NCI-H748 (cell line): ENCODE measurements around the gene MEF2B.

Experiments
- DNase-seq: peaks from one replicate; lab custom pipeline; 2025; ENCODE audit not compliant: unreplicated experiment; lab: John Stamatoyannopoulos, UW

Gene MEF2B

DNA sequence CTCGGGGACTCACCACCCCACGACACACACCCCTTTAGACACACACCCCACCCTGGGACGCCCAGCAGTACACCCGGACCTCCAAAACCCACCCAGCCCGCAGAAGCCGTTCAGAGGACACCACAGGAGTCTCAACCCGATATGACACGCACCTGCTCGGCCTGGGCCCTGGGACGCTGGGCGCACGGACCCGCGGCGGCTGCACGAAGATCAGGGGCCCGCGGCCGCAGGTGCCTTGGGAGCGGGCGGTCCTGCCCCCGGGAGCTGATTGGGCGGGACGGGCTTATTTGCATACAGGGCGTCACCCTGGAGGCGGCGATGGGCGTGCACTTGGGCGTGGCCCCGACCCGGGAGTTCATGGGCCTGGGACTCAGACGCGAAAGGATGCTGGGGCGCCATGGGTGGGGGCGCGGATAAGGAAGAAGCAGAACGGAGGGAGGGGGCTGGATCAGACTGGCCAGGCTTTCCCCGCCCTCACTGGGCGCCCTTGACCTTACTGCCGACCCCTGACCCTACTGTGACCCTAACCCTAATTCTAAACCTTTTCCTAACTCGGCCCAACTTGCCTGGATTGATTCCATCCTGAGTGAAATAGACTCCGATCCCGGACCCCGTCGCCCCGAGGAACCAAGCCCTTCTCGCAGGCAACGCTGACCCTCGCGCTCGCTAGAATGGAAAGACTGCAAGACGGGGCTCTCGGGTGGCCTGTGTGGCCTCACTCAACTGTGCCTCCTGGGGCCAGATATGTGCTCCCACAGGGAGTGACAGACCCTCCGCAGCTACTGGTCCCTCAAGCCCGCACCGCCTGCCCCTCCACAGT is at the start of gene MEF2B:
Gene MEF2B (minus strand): TSS at position 211 of the 820 bp plus-strand sequence. CDS start 19,528 bp downstream, outside the sequence.
- DNase-seq = peak; percentile 90

DNA sequence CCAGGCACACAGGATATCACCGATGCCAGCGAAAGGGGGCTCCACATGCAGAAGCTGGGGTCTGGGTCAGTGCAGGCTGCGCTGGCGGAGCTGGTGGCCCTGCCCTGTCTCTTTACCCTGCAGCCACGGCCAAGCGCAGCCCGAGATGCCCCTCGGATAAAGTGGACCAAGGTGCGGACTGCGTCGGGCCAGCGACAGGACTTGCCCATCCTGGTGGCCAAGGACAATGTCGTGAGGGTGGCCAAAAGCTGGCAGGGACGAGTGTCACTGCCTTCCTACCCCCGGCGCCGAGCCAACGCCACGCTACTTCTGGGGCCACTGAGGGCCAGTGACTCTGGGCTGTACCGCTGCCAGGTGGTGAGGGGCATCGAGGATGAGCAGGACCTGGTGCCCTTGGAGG is 48.8 kb upstream of the MEF2B start:
- no peak for DNase-seq

DNA sequence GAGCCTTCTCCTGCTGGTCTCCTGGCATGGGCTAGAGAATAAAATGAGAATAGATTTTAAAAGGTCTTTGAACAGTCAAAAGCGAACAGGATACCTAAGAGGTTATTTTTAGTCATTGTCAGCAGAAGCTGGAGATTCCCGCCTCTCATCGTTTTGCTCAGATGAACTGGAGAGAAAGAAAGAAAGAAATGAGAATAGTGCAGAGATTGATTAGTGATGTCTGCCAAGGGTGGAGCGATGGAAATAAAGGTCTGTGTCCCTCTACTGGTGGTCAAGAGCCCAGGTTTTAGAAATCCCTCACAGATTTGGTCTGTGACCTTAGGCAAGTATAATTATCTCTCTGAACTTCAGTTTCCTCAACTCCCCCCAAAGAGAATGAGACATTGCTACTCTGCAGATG is 47.0 kb upstream of the MEF2B start:
- DNase-seq = peak; percentile 61

DNA sequence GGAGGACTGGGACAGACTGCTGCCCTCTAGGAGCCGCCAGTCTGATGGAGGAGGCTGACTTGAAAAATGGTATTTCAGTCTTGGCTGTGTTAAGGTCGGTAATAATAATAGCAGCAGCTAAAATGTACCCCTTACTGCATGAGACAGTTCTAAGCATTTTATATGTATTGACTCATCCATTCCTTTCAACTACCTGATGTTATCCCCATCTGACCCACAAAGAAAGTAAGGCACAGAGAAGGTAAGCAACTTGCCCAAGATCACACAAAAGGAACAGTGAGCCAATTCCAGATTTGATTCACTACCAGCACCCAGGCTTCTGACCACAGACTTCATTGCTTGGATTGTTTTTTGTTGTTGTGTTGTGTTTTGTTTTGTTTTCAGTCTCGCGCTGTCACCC is 45.7 kb upstream of the MEF2B start:
- no peak for DNase-seq

DNA sequence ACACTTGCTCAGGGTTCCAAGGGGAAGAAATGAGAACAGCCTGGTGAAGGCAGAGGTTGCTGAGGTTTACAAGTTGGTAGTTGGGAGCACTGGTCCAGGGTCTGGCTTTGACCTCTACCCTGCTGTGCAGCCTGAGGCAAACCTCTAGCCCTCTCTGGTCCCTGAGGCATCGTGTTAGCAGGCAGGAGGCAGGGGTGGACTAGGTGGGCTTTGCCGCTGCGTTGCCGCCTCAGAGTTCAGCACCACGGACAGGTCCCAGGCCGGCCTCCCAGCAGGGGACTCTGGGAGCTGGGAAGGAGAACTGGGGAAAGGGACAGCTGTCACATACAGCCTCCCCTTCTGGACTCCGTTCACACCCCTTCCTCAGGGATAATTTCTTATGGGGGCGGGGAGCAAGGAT is 44.8 kb upstream of the MEF2B start:
- no peak for DNase-seq

- no peak for DNase-seq
These were observed 44.1 kb upstream of the MEF2B start for GRCh38 chr19:19214159-19214490.

GRCh38 chr19:19213426-19214158 is 43.5 kb upstream of the MEF2B start:
- no peak for DNase-seq

DNA sequence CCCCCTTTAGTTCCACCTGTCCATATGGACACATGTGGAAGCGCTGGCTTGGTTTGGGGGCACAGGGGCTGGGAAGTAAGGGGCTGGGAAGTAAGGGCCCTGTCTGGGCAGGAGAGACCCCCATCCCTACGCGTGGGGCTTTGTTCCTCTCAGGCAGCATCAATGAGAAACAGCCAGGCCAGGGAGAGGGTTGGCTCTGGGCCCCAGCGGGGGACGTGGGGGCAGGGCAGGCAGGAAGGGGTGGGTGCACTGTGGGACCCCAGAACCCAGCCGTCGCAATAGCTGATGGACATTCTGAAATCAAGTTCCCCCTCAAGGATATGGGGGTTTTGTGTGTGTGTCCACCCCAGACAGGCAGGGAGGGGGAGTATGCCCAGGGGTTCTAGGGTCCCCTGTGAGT is 42.9 kb upstream of the MEF2B start:
- no peak for DNase-seq

DNA sequence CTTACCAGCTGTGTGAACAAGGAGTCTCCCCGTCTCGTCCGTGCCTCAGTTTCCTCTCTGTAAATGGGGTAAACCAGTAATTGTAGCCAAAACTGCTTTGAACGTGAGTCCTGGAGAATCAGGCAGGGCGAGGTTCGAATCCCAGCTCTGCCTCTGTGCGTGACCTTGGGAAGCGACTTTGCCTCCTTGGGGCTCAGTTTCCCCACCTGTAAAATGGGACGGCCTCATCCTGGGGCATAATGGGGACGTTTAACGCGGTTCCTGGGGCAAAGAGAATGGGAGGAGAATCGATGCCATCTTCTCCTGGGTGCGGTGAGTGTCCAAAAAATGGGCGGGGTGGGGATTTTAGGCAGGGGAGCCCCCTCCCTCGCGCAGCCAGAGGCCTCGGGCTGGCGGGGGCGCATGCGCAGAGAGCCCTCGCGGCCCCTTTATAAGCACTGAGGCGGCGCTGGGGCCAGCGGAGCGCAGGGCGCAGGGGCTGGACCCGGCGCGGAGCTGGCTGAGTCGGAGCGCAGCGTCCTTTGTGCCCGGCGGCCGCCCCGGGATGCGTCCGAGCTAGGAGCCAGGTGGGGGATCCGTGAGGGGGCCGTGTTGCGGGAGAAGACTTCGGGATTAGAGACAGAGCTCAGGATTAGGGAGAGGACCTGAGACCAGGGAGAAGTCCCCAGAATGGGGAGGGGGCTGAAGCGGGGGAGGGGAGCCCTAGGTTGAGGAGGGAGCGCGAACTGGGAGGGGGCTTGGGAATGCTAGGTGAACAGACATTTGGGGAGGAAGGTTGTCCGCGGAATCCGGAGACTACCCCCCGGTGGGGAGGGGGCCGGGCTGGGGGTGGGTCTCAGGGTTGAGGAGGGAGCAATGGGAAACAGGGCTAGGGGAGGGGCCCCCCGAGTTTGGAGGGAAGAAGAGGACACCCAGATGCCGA is 41.7 kb upstream of the MEF2B start, which contains the start of gene NCAN:
Gene NCAN (plus strand): TSS at position 460 of the 922 bp plus-strand sequence. CDS start 4,996 bp downstream, outside the sequence.
- peak; percentile 64 for DNase-seq

- no peak for DNase-seq
These were observed 39.3 kb upstream of the MEF2B start for GRCh38 chr19:19209372-19209771.

DNA sequence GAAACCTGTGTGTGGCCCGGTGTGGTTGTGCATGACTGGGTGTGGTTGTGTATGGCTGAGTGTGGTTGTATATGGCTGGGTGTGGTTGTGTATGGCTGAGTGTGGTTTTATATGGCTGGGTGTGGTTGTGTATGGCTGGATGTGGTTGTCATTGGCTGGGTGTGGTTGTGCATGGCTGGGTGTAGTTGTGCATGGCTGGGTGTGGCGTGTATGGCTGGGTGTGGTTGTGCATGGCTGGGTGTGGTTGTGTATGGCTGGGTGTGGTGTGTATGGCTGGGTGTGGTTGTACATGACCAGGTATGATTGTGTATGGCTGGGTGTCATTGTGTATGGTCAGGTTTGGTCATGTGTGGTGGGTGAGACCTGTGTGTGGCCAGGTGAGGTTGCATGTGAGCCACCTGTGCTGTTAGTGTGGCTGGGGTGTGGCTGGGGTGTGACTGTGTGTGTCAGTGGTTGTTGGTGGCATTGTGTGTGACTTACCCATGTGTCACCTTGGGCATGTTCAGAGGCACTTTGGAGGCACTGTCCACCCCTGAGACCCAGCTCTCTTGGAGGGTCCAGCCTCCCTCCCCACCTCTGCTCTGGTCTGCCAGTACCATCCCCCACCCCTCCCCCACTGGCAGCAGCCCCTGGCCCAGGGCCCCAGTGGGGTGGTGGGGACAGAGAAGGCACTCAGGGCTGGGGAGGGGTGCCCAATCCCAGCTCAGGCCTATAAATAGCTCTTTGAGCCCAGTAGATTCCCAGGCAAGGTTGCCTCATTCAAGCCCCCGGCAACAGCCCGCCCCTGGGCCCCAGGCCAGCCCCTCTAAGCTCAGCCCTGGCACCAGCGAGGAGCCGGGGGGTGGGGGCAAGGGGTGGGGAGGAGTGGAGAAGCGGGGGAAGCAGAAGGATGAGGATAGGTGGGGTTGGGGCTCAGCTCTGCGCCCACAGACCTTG is 37.8 kb upstream of the MEF2B start:
- DNase-seq = no peak

- DNase-seq = no peak
These were observed 36.9 kb upstream of the MEF2B start for GRCh38 chr19:19206938-19207337.

- DNase-seq = no peak
These were observed 35.6 kb upstream of the MEF2B start for GRCh38 chr19:19205416-19206410.

- no peak for DNase-seq
These were observed 34.1 kb upstream of the MEF2B start for GRCh38 chr19:19204181-19204580.

DNA sequence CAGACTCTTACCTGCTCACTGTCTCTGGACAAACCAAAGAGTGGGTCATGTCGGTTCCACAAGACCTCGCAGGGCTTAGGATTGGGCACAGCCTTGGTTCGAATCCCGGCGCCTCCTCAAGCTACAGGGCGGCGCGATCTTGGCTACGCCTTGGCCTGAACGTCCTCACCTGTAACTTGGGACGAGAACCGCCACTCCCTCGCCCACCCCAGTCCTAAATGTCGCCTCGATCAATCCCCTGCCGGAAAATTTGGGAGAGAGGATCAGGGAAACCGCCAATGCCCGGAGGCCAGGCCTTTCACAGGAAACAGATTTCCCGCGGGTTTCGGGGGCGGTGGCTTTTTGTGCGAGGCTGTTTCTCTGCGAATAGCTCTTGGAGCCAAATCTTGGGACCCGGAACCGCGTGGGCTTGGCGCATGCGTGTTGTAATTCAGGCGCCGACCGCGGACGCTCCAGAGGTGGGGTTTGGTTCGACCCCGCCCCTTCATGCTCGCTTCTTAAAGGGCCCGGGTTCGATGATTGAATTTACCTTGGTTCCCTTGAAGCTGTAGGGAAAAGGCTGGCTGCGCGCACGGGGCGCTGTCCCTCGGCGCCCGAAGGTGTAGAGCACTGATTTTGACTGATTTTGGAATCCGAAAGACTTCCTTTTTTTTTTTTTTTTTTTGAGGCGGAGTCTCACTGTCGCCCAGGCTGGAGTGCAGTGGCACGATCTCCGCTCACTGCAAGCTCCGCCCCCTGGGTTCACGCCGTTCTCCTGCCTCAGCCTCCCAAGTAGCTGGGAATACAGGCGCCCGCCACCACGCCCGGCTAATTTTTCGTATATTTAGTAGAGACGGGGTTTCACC is 33.2 kb upstream of the MEF2B start, which contains the start of gene NR2C2AP:
Gene NR2C2AP (minus strand): TSS at position 403 of the 845 bp plus-strand sequence. CDS start 354 bp downstream, at position 49.
- DNase-seq = peak; percentile 92

DNA sequence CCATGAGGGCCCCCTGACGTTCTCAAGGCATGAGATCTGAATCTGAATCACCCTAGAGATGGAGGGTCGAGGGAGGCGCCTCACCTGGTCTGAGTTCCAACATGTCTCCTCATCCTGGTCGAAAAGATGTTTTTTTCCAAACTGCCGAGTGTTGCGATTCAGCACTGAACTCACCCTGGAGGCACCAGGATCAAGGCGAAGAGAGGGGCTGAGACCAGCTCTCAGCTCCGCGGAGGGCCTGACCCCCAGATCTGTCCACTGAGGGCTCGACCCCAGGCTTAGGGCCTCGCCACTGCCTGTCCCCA is 32.6 kb upstream of the MEF2B start:
- DNase-seq = no peak

- no peak for DNase-seq
These were observed 31.9 kb upstream of the MEF2B start for GRCh38 chr19:19201697-19202630.
